ENCODE data around the gene PLXNA4.

Gene PLXNA4

GRCh38 chr7:132423594-132424200 is 152.6 kb downstream of the PLXNA4 start:
- DNase-seq (ENCODE audit: low read depth in 2 of 2, low spot score in 1 of 2) = no peak

DNA sequence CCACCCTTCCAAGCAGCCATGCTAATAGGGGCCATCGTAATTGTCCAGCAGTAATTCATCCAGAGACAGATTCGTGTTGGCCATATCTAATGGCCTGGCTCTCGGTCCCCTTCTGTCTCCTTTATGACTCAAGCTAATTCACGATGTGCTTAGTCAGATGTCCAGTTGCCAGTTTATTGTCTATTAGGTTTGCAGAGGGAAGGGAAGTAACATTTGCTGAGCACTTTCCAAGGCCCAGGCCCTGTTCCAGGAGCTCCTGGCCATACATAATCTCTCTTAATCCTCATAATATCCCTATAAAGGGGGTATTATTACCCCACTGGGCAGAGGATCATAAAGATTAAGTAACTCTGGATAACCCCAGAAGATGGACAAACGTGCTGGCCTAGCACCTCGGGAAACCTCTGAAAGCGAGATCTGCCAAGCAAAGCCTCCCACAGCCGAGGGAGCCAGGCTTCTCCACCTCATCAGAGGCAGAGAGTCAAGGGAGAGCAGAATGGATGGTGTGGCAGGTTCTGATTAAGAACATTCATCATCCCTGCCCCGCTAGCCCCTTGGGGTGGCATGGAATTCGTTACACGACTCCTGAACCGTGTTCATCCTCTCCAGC is 153.7 kb downstream of the PLXNA4 start:
- DNase-seq (ENCODE audit: low read depth in 2 of 2, low spot score in 1 of 2) = no peak

DNA sequence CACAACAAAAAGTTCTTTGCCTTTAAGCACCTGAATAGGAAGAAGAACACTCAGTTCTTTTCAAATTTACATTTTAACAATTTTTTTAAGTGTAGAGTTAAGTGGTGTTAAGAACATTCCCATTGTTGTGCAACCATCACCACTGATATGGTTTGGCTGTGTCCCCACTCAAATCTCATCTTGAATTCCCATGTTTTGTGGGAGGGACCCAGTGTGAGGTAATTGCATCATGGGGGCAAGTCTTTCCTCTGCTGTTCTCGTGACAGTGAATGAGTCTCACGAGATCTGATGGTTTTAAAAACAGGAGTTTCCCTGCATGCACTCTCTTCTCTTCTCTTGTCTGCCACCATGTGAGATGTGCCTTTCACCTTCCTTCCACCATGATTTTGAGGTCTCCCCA is 155.7 kb downstream of the PLXNA4 start:
- no peak for DNase-seq (ENCODE audit: low read depth in 2 of 2, low spot score in 1 of 2)

DNA sequence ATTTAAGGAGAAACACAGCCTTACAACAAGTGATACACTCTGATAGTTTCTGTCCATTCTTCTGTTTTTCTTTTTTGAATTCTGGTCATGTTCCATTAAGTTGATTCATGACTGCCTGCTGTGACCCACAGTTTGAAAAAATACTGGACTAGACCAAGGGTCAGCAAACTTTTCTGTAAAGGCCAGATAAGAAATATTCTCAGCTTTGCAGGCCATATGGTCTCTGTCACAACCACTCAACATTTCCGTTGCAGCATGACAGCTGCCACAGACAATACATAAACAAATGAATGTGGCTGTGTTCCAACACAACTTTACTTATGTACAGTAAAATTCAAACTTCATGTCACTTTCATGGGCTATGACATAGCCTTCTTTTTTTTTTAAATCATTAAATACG is 156.7 kb downstream of the PLXNA4 start:
- DNase-seq (ENCODE audit: low read depth in 2 of 2, low spot score in 1 of 2) = no peak

- DNase-seq (ENCODE audit: low read depth in 2 of 2, low spot score in 1 of 2) = no peak
Measured at GRCh38 chr7:132418840-132419239, 157.4 kb downstream of the PLXNA4 start.

GRCh38 chr7:132417103-132417906 is 159.0 kb downstream of the PLXNA4 start:
- DNase-seq (ENCODE audit: low read depth in 2 of 2, low spot score in 1 of 2) = no peak

DNA sequence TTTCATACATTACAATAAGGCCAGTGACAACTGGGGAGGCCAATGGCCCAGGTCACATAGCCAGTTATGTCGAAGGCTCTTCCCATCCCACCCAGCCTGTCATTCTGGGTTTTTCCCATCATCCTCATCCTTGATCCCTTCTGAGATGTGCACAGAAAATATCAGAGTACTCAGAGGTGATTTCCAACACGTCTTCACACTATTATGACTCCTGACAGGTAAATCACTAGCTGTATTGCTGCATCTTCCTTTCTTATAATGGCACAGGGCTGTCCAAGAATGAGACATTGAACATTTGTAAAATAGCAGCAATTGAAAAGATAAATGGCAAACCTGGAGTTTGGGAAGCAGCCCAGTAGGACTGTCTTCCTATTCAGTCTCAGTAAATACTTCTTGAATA is 159.9 kb downstream of the PLXNA4 start:
- DNase-seq (ENCODE audit: low read depth in 2 of 2, low spot score in 1 of 2) = no peak

DNA sequence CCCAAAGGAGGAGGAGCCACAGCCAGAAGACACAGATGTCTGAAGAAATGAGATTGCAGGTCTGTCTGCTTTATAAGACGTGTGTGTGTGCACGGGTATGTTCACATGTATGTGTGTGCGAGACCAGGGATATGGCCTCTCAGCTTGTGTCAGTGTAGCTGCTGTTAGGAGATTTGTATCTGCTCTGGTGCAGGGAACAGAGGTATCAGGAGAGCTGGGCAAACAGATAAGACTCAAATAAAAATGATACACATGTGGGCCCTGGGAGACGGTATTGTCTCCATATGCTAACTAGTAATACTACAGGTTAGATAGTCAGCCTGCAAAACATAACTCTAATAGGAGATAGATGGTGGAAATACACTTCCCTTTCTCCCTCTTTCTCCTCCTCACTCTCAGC is 161.0 kb downstream of the PLXNA4 start:
- no peak for DNase-seq (ENCODE audit: low read depth in 2 of 2, low spot score in 1 of 2)

- no peak for DNase-seq (ENCODE audit: low read depth in 2 of 2, low spot score in 1 of 2)
Measured at GRCh38 chr7:132414857-132415256, 161.4 kb downstream of the PLXNA4 start.

GRCh38 chr7:132412435-132412834 is 163.8 kb downstream of the PLXNA4 start:
- DNase-seq (ENCODE audit: low read depth in 2 of 2, low spot score in 1 of 2) = no peak

GRCh38 chr7:132410861-132411541 is 165.3 kb downstream of the PLXNA4 start:
- no peak for DNase-seq (ENCODE audit: low read depth in 2 of 2, low spot score in 1 of 2)

DNA sequence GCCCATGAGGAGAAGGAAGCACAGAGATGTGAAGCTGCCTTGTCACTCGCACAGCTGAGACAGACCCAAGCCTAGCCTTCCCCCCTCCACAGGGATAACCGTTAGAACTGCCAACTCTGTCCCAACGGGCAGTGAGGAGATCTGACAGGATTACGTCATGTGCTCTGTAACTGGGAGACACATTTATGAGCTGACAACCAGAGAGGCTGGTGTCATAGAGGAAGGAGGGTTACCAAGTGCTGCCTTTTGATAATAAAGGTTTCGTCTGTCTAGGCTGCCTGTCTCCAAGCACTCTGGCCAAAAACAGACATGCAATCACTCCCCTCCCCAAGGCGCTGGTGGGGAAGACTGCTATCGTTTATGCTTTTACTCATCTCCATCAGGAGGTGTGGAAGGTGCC is 165.9 kb downstream of the PLXNA4 start:
- no peak for DNase-seq (ENCODE audit: low read depth in 2 of 2, low spot score in 1 of 2)

- DNase-seq (ENCODE audit: low read depth in 2 of 2, low spot score in 1 of 2) = no peak
Measured at GRCh38 chr7:132407764-132408163, 168.5 kb downstream of the PLXNA4 start.

GRCh38 chr7:132406039-132406438 is 170.2 kb downstream of the PLXNA4 start:
- no peak for DNase-seq (ENCODE audit: low read depth in 2 of 2, low spot score in 1 of 2)

DNA sequence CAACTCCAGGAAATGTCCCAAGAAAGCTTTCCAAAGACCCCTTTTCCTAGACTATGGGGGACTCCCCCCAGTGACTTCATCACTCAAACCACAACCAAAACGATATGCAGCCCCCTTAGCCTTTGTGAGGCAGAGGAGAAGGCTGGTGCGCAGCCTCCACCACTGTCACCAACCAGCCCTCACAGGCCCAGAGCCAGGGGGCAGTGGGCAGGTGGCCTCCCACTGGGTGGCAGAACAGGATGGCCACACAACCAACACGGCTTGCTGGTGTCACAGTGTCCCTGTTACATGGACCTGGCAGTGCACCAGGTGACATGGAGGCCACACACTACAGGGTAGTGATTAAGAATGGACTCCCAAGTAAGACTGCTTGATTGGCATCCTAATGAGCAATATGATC is 172.0 kb downstream of the PLXNA4 start:
- no peak for DNase-seq (ENCODE audit: low read depth in 2 of 2, low spot score in 1 of 2)

DNA sequence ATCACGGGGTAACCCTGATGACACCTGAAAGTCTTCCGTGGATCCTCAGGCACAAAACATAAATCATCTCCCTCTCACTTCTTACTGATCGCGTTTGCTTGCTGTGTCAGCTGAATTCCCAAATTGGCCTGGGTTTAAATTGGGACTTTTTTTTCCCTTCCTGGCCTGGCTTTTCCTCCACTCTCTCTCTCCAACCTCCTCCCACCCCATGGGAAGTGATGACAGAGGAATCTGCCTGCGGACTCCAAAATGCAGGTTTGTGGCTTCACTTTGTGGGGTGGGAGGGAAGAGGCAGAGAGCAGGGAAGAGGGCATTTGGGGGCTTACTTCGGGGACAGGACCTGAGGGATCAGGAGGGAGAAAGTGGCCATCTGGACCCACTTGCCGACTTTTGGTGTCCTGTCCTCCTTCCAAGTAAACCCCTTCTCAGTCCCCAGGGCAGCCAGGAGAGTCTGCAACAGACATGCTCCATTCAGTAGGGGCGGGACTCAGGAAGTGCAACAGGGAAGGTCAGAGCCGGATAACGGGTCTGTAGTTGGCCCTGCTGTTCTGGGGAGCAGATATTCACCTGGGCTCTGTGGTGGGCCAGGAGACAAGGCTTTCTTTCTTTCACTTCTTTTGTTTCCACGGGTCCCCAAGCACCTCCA is 172.7 kb downstream of the PLXNA4 start:
- DNase-seq (ENCODE audit: low read depth in 2 of 2, low spot score in 1 of 2) = no peak

- DNase-seq (ENCODE audit: low read depth in 2 of 2, low spot score in 1 of 2) = no peak
Measured at GRCh38 chr7:132402751-132403245, 173.5 kb downstream of the PLXNA4 start.

DNA sequence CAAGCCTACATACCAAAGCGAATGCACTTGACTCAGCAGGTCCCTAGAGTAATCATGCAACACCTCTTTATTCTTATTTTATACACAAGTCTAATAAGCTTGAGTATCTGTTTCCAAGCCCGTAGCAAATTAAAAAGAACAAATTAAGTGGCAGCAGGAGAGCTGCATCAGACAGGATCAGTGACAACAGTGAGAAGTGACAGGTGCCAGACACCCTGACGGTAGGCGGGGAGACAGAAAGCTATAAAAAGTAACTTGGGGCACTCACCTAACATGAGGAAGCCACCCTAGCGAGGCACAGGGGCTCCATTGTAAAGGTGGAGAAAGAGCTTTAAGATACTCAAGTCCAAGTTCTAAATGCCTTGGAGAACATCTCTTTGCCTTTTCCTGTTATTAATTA is 174.2 kb downstream of the PLXNA4 start:
- no peak for DNase-seq (ENCODE audit: low read depth in 2 of 2, low spot score in 1 of 2)

DNA sequence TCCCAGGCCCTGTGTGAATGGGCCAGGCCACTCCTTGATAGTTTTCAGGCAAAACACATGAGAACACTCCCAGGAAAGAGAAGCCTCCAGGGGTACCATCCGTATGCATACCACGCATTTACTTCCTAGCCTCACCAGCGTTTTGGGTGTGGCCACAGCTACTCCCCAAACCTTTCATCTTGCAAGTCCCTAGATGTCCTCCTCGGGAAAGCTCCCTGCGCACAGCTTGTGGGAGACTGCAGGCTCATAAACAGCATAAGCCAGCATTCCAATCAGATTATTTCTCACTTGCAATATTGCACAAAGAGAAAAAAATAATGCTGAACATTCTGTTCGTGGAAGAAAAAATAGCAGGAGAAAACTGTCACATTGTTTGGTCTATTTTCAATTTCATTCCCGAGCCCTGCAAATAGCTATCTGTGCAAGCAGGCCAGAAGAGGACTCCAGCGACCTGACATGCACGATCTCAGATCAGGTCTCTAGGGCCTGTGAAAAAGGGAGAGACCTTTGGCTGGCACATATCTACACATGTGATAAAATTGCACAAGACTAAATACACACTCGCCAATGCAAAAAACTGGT is 175.6 kb downstream of the PLXNA4 start:
- DNase-seq (ENCODE audit: low read depth in 2 of 2, low spot score in 1 of 2) = no peak

GRCh38 chr7:132399367-132399766 is 176.9 kb downstream of the PLXNA4 start:
- DNase-seq (ENCODE audit: low read depth in 2 of 2, low spot score in 1 of 2) = no peak
